M059J (cell line): ENCODE results near the gene LRIT1. TPM values are rescaled to one million over a fixed set of nuclear protein-coding genes. Genes with fewer than 3 reads are reported as not detected.

Experiments
- DNase-seq: peaks from one replicate; pipeline ENCODE4 v3.0.0-alpha.2; 2012; ENCODE audit warnings: low read depth
- total RNA-seq: library from RNA; depleted of rRNA; stranded (reverse); fragments of >200 nt; shearing (Covaris generic); gene quantifications from 2 replicates; pipeline ENCODE4 v1.2.3, GENCODE V29; 2014

Gene LRIT1
- total RNA-seq, 1 experiment from 2014 or later = not detected

GRCh38 chr10:84214612-84215235, 26.6 kb downstream of the LRIT1 start:
- no peak for DNase-seq

- no peak for DNase-seq
Measured at GRCh38 chr10:84214046-84214572, 27.2 kb downstream of the LRIT1 start.

- DNase-seq = no peak
Measured at GRCh38 chr10:84213076-84213475, 28.3 kb downstream of the LRIT1 start.

GRCh38 chr10:84212014-84212413, 29.3 kb downstream of the LRIT1 start:
- no peak for DNase-seq

- DNase-seq = no peak
Measured at GRCh38 chr10:84211566-84211965, 29.8 kb downstream of the LRIT1 start.

GRCh38 chr10:84208023-84208422, 33.3 kb downstream of the LRIT1 start:
- DNase-seq = no peak

GRCh38 chr10:84205853-84206525, 35.4 kb downstream of the LRIT1 start:
- no peak for DNase-seq

- peak; percentile 24 for DNase-seq
Measured at GRCh38 chr10:84205049-84205852, 36.1 kb downstream of the LRIT1 start.

GRCh38 chr10:84204610-84205009, 36.7 kb downstream of the LRIT1 start:
- DNase-seq = no peak

GRCh38 chr10:84204122-84204521, 37.2 kb downstream of the LRIT1 start:
- DNase-seq = no peak

- no peak for DNase-seq
Measured at GRCh38 chr10:84202349-84202748, 39.0 kb downstream of the LRIT1 start.

- no peak for DNase-seq
Measured at GRCh38 chr10:84201682-84202081, 39.7 kb downstream of the LRIT1 start.

- no peak for DNase-seq
Measured at GRCh38 chr10:84201244-84201606, 40.1 kb downstream of the LRIT1 start.

- DNase-seq = no peak
Measured at GRCh38 chr10:84200537-84201243, 40.7 kb downstream of the LRIT1 start.

GRCh38 chr10:84198206-84198915, 43.0 kb downstream of the LRIT1 start:
- DNase-seq = no peak

GRCh38 chr10:84197643-84198042, 43.7 kb downstream of the LRIT1 start:
- DNase-seq = no peak

- DNase-seq = no peak
Measured at GRCh38 chr10:84196941-84197340, 44.4 kb downstream of the LRIT1 start.

GRCh38 chr10:84196083-84196482, 45.3 kb downstream of the LRIT1 start:
- DNase-seq = no peak

- no peak for DNase-seq
Measured at GRCh38 chr10:84195044-84195830, 46.1 kb downstream of the LRIT1 start.

GRCh38 chr10:84194424-84195043, 46.8 kb downstream of the LRIT1 start, which contains the start of gene CDHR1:
CDHR1 (plus strand) TSS chr10:84194537; CDS start chr10:84194761, 224 bp downstream.
- DNase-seq = no peak
